ENCODE data around the gene SP3. TPM values are rescaled to one million over a fixed set of nuclear protein-coding genes. Genes with fewer than 3 reads are reported as not detected.
A peak's percentile ranks its signal among the peaks of the same experiment; 100 is the strongest.

Gene SP3
- total and polyA plus RNA-seq, 9 of the 15 experiments (the other 6 are each of a cell fraction or from before 2014, with no cell fraction given): 12.0 to 106 (median 74.9) TPM

DNA sequence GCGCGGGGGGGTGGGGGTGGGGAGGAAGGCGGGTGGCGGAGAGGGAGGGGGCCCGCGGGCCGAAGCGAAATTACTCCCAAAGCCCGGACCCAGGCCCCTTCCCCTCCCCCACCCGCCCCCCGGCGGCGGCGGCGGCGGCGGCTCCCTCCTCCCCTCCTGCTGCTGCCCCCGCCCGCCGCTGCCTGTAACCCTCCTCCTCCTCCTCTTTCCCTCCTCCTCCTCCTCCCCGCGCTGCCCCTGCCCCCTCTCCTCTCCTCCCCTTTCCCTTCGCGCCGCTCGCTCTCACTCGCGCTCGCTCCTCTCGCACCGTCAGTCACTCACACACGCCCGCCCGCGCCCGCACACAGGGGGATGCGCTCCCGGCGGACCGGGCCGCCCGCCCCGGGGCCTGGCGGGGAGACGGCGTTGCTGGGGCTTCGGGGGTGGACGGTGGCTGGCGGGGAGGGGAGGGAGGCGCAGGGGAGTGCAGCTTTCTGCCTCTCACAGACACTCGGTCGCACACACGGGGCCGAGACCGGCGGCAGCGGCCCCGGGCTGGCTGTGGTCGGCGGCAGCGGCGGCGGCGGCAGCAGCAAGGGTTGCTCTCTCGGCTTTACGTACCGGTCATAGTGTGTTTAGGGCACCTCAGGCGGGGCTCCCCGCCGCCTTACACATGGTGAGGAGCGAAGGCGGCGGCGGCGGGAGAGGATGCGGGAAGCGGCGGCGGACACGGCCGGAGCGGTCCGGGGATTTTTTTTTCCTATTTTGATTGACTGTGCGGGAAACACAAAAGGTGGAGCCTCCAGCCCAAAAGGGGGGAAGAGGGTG is 405 bp downstream of the SP3 start (continued):
- TF ChIP-seq ARID4B (CRISPR knock-in tag; IDR thresholded peaks at IDR 0.05): no peak
- peak; percentile 73 for TF ChIP-seq TBP (optimal IDR thresholded peaks at IDR 0.05; ENCODE audit: low read depth, low read length)
- no peak for TF ChIP-seq FOS (IDR thresholded peaks at IDR 0.05; ENCODE audit: extremely low read depth, insufficient read length)
- peak; percentile 72; the same call in 1 of the 2 replicates for TF ChIP-seq RBM15 (IDR thresholded peaks at IDR 0.05; ENCODE audit: insufficient read depth, low read length)
- no peak for TF ChIP-seq ZNF23 (CRISPR knock-in tag; IDR thresholded peaks at IDR 0.05)
- TF ChIP-seq SAFB (IDR thresholded peaks at IDR 0.05; ENCODE audit: borderline replicate concordance, low read depth, low read length): 0 out of 2 replicates have a peak, but pooled peaks have one; percentile 12
- TF ChIP-seq ATF6 (CRISPR knock-in tag; IDR thresholded peaks at IDR 0.05): 0 out of 2 replicates have a peak, but pooled peaks have one; percentile 26
- no peak for TF ChIP-seq MCM2 (IDR thresholded peaks at IDR 0.05; ENCODE audit: low read depth)
- TF ChIP-seq PHB2 (IDR thresholded peaks at IDR 0.05; ENCODE audit: low read depth): no peak
- peak; percentile 81; the same call in 1 of the 2 replicates for TF ChIP-seq AFF4 (CRISPR knock-in tag; IDR thresholded peaks at IDR 0.05)
- TF ChIP-seq TSC22D4 (tag; IDR thresholded peaks at IDR 0.05): no peak
- TF ChIP-seq, protein P1, sequence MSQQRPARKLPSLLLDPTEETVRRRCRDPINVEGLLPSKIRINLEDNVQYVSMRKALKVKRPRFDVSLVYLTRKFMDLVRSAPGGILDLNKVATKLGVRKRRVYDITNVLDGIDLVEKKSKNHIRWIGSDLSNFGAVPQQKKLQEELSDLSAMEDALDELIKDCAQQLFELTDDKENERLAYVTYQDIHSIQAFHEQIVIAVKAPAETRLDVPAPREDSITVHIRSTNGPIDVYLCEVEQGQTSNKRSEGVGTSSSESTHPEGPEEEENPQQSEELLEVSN (IDR thresholded peaks at IDR 0.05; ENCODE audit: borderline replicate concordance in 1 of 2, extremely low read depth in 1 of 2, insufficient read depth in 1 of 2, insufficient read length in 1 of 2, low read depth in 1 of 2, low read length in 1 of 2, poor library complexity in 1 of 2, severe bottlenecking in 1 of 2): peak in 1 of 2 experiments; percentile 14
- TF ChIP-seq RBM17 (IDR thresholded peaks at IDR 0.05; ENCODE audit: borderline replicate concordance, low read depth, low read length): no peak
- peak; percentile 56; the same call in 1 of the 2 replicates for TF ChIP-seq RNF2 (IDR thresholded peaks at IDR 0.05)

Data from K562 (cell line).